Chondrocyte (in vitro differentiated cells): Measurements from ENCODE around the gene WNK2. TPM values are rescaled to one million over a fixed set of nuclear protein-coding genes. Genes with fewer than 3 reads are reported as not detected.
A peak's percentile ranks its signal among the peaks of the same experiment; 100 is the strongest.

Experiments
- DNase-seq: peaks from one replicate; pipeline ENCODE4 v3.0.0; 2021; ENCODE audit warnings: mixed read lengths, low spot score
- H3K27ac Mint-ChIP-seq: one replicate; pipeline ENCODE4 v1.8.0; 2021; ENCODE audit warnings: mild to moderate bottlenecking, moderate library complexity, mixed read lengths; ENCODE audit not compliant: unreplicated experiment
- H3K27me3 Mint-ChIP-seq: 2 replicates; pipeline ENCODE4 v1.8.0; 2021; ENCODE audit warnings: low read depth, mixed read lengths
- H3K36me3 Mint-ChIP-seq: 2 replicates; pipeline ENCODE4 v1.8.0; 2021; ENCODE audit warnings: low read depth, mixed read lengths
- H3K4me1 Mint-ChIP-seq: 2 replicates; pipeline ENCODE4 v1.8.0; 2021; ENCODE audit warnings: low read depth, mild to moderate bottlenecking, mixed read lengths
- H3K4me3 Mint-ChIP-seq: one replicate; pipeline ENCODE4 v1.8.0; 2021; ENCODE audit warnings: mild to moderate bottlenecking, moderate library complexity, mixed read lengths; ENCODE audit not compliant: unreplicated experiment
- H3K9me3 Mint-ChIP-seq: 2 replicates; pipeline ENCODE4 v1.8.0; 2021; ENCODE audit warnings: low read depth, mixed read lengths
- total RNA-seq: library from RNA; stranded (reverse); gene quantifications from 3 replicates; pipeline ENCODE4 v1.2.1, GENCODE V29; 2021
- TF ChIP-seq, protein P1 (sequence below): fragments of 200-600 bp; sonication (generic); IDR thresholded peaks from 2 replicates; pipeline ENCODE4 v1.5.0; 2021; ENCODE audit warnings: antibody characterized with exemption, mild to moderate bottlenecking, moderate library complexity

WNK2 gene
- total RNA-seq, 1 donor from 2014 or later = 2.3 TPM

GRCh38 chr9:93295031-93295430 lies 111.1 kb downstream of the WNK2 start:
- Mint-ChIP-seq H3K4me1 (no peaks in the 10 kb centered on the region), H3K9me3 (no peaks in the 10 kb centered on the region), H3K27ac (no peak overlapping the region), H3K36me3 (no peaks in the 10 kb centered on the region), H3K4me3 (no peak overlapping the region), H3K27me3 (peaks cover 30% of the 10 kb centered on the region)
- DNase-seq = no peak
- TF ChIP-seq, protein P1, sequence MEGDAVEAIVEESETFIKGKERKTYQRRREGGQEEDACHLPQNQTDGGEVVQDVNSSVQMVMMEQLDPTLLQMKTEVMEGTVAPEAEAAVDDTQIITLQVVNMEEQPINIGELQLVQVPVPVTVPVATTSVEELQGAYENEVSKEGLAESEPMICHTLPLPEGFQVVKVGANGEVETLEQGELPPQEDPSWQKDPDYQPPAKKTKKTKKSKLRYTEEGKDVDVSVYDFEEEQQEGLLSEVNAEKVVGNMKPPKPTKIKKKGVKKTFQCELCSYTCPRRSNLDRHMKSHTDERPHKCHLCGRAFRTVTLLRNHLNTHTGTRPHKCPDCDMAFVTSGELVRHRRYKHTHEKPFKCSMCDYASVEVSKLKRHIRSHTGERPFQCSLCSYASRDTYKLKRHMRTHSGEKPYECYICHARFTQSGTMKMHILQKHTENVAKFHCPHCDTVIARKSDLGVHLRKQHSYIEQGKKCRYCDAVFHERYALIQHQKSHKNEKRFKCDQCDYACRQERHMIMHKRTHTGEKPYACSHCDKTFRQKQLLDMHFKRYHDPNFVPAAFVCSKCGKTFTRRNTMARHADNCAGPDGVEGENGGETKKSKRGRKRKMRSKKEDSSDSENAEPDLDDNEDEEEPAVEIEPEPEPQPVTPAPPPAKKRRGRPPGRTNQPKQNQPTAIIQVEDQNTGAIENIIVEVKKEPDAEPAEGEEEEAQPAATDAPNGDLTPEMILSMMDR = no peak

DNA sequence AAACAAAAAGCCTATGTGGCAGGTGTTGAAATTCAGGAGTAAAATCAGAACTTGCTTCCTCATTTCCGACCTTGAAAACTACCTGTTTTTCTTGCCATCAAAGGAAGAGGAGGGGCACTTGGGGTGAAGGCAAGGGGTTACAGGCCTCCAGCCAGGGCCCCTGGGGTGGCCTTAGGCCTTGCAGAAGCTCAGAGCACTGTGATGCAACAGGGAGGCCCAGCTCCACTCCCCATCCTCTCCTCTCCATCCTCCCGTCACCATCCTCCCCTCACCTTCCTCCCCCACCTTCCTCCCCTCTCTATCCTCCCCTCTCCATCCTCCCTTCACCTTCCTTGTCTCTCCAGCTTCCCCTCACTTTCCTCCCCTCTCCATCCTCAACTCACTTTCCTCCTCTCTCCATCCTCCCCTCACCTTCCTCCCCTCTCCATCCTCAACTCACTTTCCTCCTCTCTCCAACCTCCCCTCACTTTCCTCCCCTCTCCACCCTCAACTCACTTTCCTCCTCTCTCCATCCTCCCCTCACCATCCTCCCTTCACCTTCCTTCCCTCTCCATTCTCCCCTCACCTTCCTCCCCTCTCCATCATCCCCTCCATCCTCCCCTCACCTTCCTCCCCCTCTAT lies 111.6 kb downstream of the WNK2 start:
- H3K9me3 Mint-ChIP-seq = no peaks in the 10 kb centered on the region

DNA sequence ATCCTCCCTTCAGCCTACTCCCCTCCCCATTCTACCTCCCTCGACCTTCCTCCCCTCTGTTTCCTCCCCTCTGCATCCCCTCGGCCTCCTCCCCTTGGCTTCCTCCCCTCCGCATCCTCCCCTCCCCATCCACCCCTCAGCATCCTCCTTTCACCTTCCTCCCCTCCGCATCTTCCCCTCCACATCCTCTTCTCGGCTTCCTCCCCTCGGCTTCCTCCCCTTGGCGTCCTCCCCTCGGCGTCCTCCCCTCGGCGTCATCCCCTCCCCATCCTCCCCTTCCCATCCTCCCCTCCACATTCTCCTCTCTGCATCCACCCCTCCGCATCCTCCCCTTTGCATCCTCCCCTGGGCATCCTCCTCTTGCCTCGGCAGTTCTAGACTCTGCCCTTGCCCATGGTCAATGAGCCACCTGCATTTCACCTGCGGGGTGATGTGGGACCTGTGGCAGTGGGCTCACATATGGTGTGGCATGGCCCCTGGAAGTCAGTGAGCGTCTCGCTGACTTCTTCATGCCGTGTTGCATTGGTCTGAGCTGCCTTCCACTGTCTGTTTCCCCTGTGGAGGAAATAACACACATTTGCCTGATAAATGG lies 113.0 kb downstream of the WNK2 start:
- Mint-ChIP-seq H3K27ac (no peak overlapping the region), H3K27me3 (peaks cover 26% of the 10 kb centered on the region), H3K4me3 (no peak overlapping the region), H3K36me3 (no peaks in the 10 kb centered on the region), H3K4me1 (no peaks in the 10 kb centered on the region), H3K9me3 (no peaks in the 10 kb centered on the region)
- peak; percentile 37 for DNase-seq
- TF ChIP-seq, protein P1 = no peak

More for the DNA sequence above, 111.6 kb downstream of the WNK2 start:
- peaks cover 30% of the 10 kb centered on the region for H3K27me3 Mint-ChIP-seq
- TF ChIP-seq, protein P1 = no peak
- no peaks in the 10 kb centered on the region for H3K4me1 Mint-ChIP-seq
- no peaks in the 10 kb centered on the region for H3K36me3 Mint-ChIP-seq
- no peak overlapping the region for H3K27ac Mint-ChIP-seq
- no peak for DNase-seq
- H3K4me3 Mint-ChIP-seq = no peak overlapping the region

- no peak overlapping the region for H3K27ac Mint-ChIP-seq
- TF ChIP-seq, protein P1 = no peak
- peaks cover 26% of the 10 kb centered on the region for H3K27me3 Mint-ChIP-seq
- DNase-seq = peak; percentile 90
- H3K4me3 Mint-ChIP-seq = no peak overlapping the region
- no peaks in the 10 kb centered on the region for H3K36me3 Mint-ChIP-seq
- no peaks in the 10 kb centered on the region for H3K4me1 Mint-ChIP-seq
- no peaks in the 10 kb centered on the region for H3K9me3 Mint-ChIP-seq
Measured at GRCh38 chr9:93297659-93298497, 113.9 kb downstream of the WNK2 start.
